Upper lobe of left lung (tissue), 6 donors: Measurements from ENCODE around the gene DCDC2. TPM values are rescaled to one million over a fixed set of nuclear protein-coding genes. Genes with fewer than 3 reads are reported as not detected.
"Not testable (repeated sequence)": the region's sequence is repeated elsewhere in the genome, so short reads cannot be mapped to it uniquely, and the experiment has no call there.

Experiments
- ATAC-seq, 2 donors: fragments of 200-7000 bp; cut with Tn5 transposase; one replicate each; pipeline ENCODE4 v1.9.1; 2022; ENCODE audit warnings: mild to moderate bottlenecking in 2 of 2, moderate library complexity in 2 of 2; ENCODE audit not compliant: low FRiP score in 2 of 2
- DNase-seq, 2 donors: peaks; one replicate each; pipeline ENCODE4 v3.0.0-alpha.2; 2019 to 2020
- H3K27ac ChIP-seq, 4 donors: fragments of 200-600 bp; sonication (generic); one replicate each; pipeline ENCODE4 v1.5.1; 2016 to 2019
- H3K27me3 ChIP-seq, 4 donors: fragments of 200-600 bp; sonication (generic); one replicate each; pipeline ENCODE4 v1.5.1; 2017 to 2019
- H3K36me3 ChIP-seq, 4 donors: fragments of 200-600 bp; sonication (generic); one replicate each; pipeline ENCODE4 v1.5.1; 2016 to 2019
- H3K4me1 ChIP-seq, 4 donors: fragments of 200-600 bp; sonication (generic); one replicate each; pipeline ENCODE4 v1.5.1; 2018 to 2019
- H3K4me3 ChIP-seq, 4 donors: fragments of 200-600 bp; sonication (generic); one replicate each; pipeline ENCODE4 v1.5.1; 2017 to 2019; ENCODE audit warnings: mild to moderate bottlenecking in 2 of 4, moderate library complexity in 1 of 4
- H3K9me3 ChIP-seq, 4 donors: fragments of 200-600 bp; sonication (generic); one replicate each; pipeline ENCODE4 v1.5.1; 2018 to 2019
- EP300 ChIP-seq, 4 donors: sonication (generic); formaldehyde crosslinking; IDR thresholded peaks; one replicate each; pipeline ENCODE4 v1.5.1; 2017; ENCODE audit warnings: antibody characterized with exemption in 4 of 4, control low read depth in 2 of 4
- POLR2A ChIP-seq, 4 donors: fragments of 450-650 bp; IDR thresholded peaks; one replicate each; pipeline ENCODE4 v1.5.1; 2016 to 2017; ENCODE audit warnings: antibody characterized with exemption in 4 of 4, mild to moderate bottlenecking in 2 of 4
- POLR2AphosphoS5 ChIP-seq, 2 donors: sonication (generic); formaldehyde crosslinking; IDR thresholded peaks; one replicate each; pipeline ENCODE4 v1.5.1; 2017; ENCODE audit warnings: antibody characterized with exemption in 2 of 2
- WGBS, 2 donors: methylation state at CpG; one replicate each; pipeline ENCODE4 v1.1.5; 2017 to 2018; 5-methylcytosine and 5-hydroxymethylcytosine counted together
- total RNA-seq, 6 donors: library from RNA; depleted of rRNA in 4 of 6; stranded (reverse); fragments of >200 nt in 4 of 6; gene quantifications; one replicate each; pipeline versions ENCODE4 v1.1.0 to v1.2.1, GENCODE V29; 2016 to 2021
- TF ChIP-seq, protein P1 (sequence below), 6 experiments: fragments of 450-650 bp in 4 of 6; fragments of 200-600 bp in 2 of 6; sonication (generic) in 2 of 6; IDR thresholded peaks; one replicate each; pipeline ENCODE4 v1.5.1; 2016 to 2019; ENCODE audit warnings: antibody characterized with exemption in 6 of 6
- donor health status: DM: no; HTN: no; CAD: no; lungs with moderate emphysema.
- donor health status: DM: no; HTN: yes; CAD: no; lungs with severe emphysema.

Gene DCDC2
- total RNA-seq, 6 donors from 2014 or later: 7.1 to 9.4 (median 7.8) TPM

DNA sequence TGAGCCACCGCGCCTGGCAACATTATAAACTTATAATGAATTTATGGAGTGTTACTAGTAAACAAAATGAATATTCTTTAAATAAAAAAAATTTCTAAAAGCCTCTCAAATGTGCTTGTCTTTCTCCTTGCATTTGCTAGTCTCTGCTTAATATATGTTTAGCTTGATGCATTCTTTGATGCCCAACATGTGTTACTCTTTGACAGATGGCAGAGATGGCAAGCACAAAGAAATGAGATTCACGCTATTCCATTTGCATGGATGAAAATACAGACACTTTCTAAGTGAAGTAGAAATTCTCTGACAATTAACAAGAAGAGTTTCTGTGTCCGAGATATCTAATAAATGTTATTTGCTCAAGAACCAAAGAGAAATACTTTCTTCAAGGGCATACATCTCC lies 30.1 kb downstream of the DCDC2 start:
- Histone ChIP-seq H3K9me3 (no peaks in the 10 kb centered on the region), H3K27ac (no peak overlapping the region), H3K4me3 (no peak overlapping the region), H3K36me3 (no peaks in the 10 kb centered on the region), H3K27me3 (no peaks in the 10 kb centered on the region), H3K4me1 (no peaks in the 10 kb centered on the region)
- ATAC-seq: no peak
- no peak for TF ChIP-seq POLR2A (IDR thresholded peaks at IDR 0.05)
- TF ChIP-seq EP300 (IDR thresholded peaks at IDR 0.05): no peak
- TF ChIP-seq, protein P1, sequence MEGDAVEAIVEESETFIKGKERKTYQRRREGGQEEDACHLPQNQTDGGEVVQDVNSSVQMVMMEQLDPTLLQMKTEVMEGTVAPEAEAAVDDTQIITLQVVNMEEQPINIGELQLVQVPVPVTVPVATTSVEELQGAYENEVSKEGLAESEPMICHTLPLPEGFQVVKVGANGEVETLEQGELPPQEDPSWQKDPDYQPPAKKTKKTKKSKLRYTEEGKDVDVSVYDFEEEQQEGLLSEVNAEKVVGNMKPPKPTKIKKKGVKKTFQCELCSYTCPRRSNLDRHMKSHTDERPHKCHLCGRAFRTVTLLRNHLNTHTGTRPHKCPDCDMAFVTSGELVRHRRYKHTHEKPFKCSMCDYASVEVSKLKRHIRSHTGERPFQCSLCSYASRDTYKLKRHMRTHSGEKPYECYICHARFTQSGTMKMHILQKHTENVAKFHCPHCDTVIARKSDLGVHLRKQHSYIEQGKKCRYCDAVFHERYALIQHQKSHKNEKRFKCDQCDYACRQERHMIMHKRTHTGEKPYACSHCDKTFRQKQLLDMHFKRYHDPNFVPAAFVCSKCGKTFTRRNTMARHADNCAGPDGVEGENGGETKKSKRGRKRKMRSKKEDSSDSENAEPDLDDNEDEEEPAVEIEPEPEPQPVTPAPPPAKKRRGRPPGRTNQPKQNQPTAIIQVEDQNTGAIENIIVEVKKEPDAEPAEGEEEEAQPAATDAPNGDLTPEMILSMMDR (IDR thresholded peaks at IDR 0.05): no peak
- TF ChIP-seq POLR2AphosphoS5 (IDR thresholded peaks at IDR 0.05): no peak
- no peak for DNase-seq
- WGBS, 2 donors: 94% methylated on average over 4 of the region's 4 CpGs

- H3K27ac ChIP-seq: no peak overlapping the region
- WGBS, 2 donors: 33 to 63% methylated on average over 1 of the region's 1 CpG
- no peaks in the 10 kb centered on the region for H3K36me3 ChIP-seq
- H3K27me3 ChIP-seq: no peaks in the 10 kb centered on the region
- no peak for TF ChIP-seq EP300 (IDR thresholded peaks at IDR 0.05)
- no peak for TF ChIP-seq POLR2AphosphoS5 (IDR thresholded peaks at IDR 0.05)
- no peak for TF ChIP-seq POLR2A (IDR thresholded peaks at IDR 0.05)
- TF ChIP-seq, protein P1 (IDR thresholded peaks at IDR 0.05): no peak
- no peaks in the 10 kb centered on the region for H3K9me3 ChIP-seq
- DNase-seq: no peak
- H3K4me1 ChIP-seq: no peaks in the 10 kb centered on the region
- ATAC-seq: no peak
- H3K4me3 ChIP-seq: no peak overlapping the region
Measured at GRCh38 chr6:24325978-24326377, 31.9 kb downstream of the DCDC2 start.

DNA sequence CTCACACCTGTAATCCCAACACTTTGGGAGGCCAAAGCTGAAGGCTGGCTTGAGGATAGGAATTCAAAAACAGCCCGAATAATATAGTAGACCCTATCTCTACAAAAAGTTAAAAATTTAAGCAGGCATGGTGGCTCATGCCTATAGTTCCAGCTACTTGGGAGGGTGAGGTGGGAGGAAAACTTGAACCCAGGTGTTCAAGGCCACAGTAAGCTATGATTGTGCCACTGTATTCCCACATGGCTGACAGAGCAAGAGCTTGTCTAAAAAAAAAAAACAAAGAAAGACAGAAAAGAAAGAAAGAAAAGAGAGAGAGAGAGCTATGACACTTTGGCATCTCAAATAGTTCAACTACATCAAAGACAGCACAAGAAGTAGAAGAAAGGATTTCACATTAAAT lies 33.2 kb downstream of the DCDC2 start:
- H3K4me3 ChIP-seq: no peak overlapping the region
- no peaks in the 10 kb centered on the region for H3K36me3 ChIP-seq
- ATAC-seq (no peak), DNase-seq (no peak)
- no peaks in the 10 kb centered on the region for H3K4me1 ChIP-seq
- 91 to 94% methylated on average over 1 of the region's 1 CpG for WGBS, 2 donors
- H3K27me3 ChIP-seq: no peaks in the 10 kb centered on the region
- TF ChIP-seq, protein P1 (IDR thresholded peaks at IDR 0.05): no peak
- TF ChIP-seq POLR2A (IDR thresholded peaks at IDR 0.05) (no peak), EP300 (IDR thresholded peaks at IDR 0.05) (no peak), POLR2AphosphoS5 (IDR thresholded peaks at IDR 0.05) (no peak)
- H3K27ac ChIP-seq: no peak overlapping the region
- no peaks in the 10 kb centered on the region for H3K9me3 ChIP-seq

DNA sequence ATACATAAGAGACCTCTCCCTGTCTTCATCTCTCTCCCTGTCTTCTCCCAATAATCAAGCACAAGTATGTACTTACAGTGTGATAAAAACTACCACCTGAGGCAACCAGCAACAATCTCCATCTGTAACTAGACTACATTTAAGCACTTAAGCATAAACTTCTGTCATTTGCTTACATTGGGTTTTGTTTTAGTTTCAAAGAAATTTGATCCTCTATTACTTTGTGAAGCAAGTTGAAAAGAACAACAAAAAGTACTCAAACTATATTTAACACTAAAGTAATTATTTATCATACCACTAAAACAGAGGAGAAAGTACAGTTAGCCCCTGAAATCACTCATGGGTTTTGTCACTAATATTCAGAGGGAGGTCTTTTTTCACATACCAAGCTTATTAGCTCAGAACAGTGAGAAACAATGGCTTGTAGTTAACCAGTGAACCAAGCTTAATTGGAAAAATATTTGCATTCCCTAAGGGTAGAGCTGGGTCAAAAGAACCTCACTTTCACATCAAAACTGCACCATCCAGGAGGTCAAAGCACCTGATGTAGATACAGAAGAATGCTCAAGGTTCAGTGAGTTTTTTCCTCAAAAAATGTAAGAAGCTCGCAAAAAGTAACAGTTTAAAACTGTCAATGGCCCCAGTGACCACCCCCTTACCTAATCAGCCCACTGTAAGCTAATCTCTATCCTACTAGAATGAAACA lies 34.1 kb downstream of the DCDC2 start:
- Histone ChIP-seq H3K27me3 (no peaks in the 10 kb centered on the region), H3K36me3 (no peaks in the 10 kb centered on the region), H3K4me1 (no peaks in the 10 kb centered on the region), H3K4me3 (no peak overlapping the region), H3K27ac (no peak overlapping the region), H3K9me3 (no peaks in the 10 kb centered on the region)
- TF ChIP-seq EP300 (IDR thresholded peaks at IDR 0.05) (no peak), POLR2AphosphoS5 (IDR thresholded peaks at IDR 0.05) (no peak), POLR2A (IDR thresholded peaks at IDR 0.05) (no peak)
- TF ChIP-seq, protein P1 (IDR thresholded peaks at IDR 0.05): no peak
- ATAC-seq (no peak), DNase-seq (no peak)
- WGBS, 2 donors: 87 to 90% methylated on average over 1 of the region's 1 CpG

DNA sequence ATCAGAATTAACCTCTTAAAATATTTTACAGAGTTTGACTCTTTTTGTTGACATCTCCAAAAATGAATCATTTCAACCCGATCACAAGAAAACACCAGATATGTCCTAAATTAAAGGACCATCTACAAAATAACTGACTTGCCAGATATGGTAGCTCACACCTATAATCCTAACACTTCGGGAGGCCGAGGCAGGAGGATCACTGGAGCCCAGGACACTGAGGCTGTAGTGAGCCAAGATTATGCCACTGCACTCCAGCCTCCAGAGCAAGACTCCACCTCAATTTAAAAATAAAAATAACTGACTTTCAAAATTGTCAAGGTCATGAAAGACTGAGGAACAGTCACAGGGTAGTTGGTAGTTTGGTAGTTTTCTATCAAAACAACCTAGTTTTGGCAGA lies 34.9 kb downstream of the DCDC2 start:
- Histone ChIP-seq H3K27ac (no peak overlapping the region), H3K4me3 (no peak overlapping the region), H3K9me3 (no peaks in the 10 kb centered on the region), H3K27me3 (no peaks in the 10 kb centered on the region), H3K36me3 (no peaks in the 10 kb centered on the region), H3K4me1 (no peaks in the 10 kb centered on the region)
- 74 to 84% methylated on average over 3 of the region's 3 CpGs for whole genome bisulfite sequencing, 2 donors
- TF ChIP-seq EP300 (IDR thresholded peaks at IDR 0.05) (no peak), POLR2A (IDR thresholded peaks at IDR 0.05) (no peak), POLR2AphosphoS5 (IDR thresholded peaks at IDR 0.05) (no peak)
- TF ChIP-seq, protein P1 (IDR thresholded peaks at IDR 0.05): no peak
- DNase-seq: no peak
- no peak for ATAC-seq

DNA sequence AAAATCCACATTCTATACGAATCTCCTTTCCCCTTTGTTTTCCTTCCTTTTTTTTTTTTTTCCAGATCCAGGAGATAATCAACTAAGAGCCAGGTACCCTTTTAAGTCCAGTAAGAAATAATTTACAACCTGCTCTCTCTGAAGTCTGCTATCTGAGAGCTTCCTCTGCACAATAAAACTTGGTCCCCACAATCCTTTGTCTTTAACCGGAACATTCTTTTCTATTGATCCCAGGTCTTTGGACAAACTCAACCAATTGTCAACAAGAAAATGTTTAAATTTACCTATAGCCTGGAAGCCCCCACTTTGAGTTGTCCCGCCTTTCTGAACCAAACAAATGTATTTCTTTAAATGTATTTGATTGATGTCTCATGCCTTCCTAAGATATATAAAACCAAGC lies 35.4 kb downstream of the DCDC2 start:
- H3K36me3 ChIP-seq, DNase-seq, H3K27me3 ChIP-seq, H3K4me1 ChIP-seq, H3K9me3 ChIP-seq, H3K27ac ChIP-seq, ATAC-seq, H3K4me3 ChIP-seq: not testable (repeated sequence)
- WGBS, 2 donors: 75 to 77% methylated on average over 3 of the region's 3 CpGs
